Measurements from ENCODE around the gene PTER. TPM values are rescaled to one million over a fixed set of nuclear protein-coding genes. Genes with fewer than 3 reads are reported as not detected.

PTER gene
- 10 to 100 TPM; 13.1 to 16.0 (median 13.3) TPM for polyA plus RNA-seq

- Mint-ChIP-seq H3K4me1 (peaks cover 49 to 58% of the 10 kb centered on the region in 2 donors), H3K27ac (peak within 1 kb of the TSS; percentile 86 to 94 (median 88)), H3K4me3 (peak within 1 kb of the TSS; percentile 91 to 97 (median 95)), H3K27me3 (ENCODE audit: low read depth in 3 of 3) (peaks cover 0 to 3% (median 0%) of the 10 kb centered on the region in 3 donors), H3K36me3 (peaks cover 0 to 7% (median 0%) of the 10 kb centered on the region in 3 donors), H3K9me3 (no peaks in the 10 kb centered on the region)
- DNase-seq = peak; percentile 90 to 92 (median 91)
Measured at GRCh38 chr10:16436758-16437539, at the start of gene PTER. Gene PTER, plus strand, starts transcription at chr10:16437010. Its CDS starts 47,375 bp downstream, at chr10:16484385.

- H3K4me3 Mint-ChIP-seq = no peak overlapping the region
- no peak overlapping the region for H3K27ac Mint-ChIP-seq
- H3K9me3 Mint-ChIP-seq = no peaks in the 10 kb centered on the region
- H3K36me3 Mint-ChIP-seq = no peaks in the 10 kb centered on the region
- H3K27me3 Mint-ChIP-seq (ENCODE audit: low read depth in 3 of 3) = peaks cover 4 to 5% (median 4%) of the 10 kb centered on the region in 3 donors
- no peak for DNase-seq
- H3K4me1 Mint-ChIP-seq = no peaks in the 10 kb centered on the region
Measured at GRCh38 chr10:16392531-16393069, 44.2 kb upstream of the PTER start.

- Mint-ChIP-seq H3K27me3 (ENCODE audit: low read depth in 3 of 3) (peaks cover 4 to 7% (median 5%) of the 10 kb centered on the region in 3 donors), H3K27ac (no peak overlapping the region), H3K4me1 (no peaks in the 10 kb centered on the region), H3K9me3 (no peaks in the 10 kb centered on the region), H3K4me3 (no peak overlapping the region), H3K36me3 (peaks cover 0 to 3% (median 0%) of the 10 kb centered on the region in 3 donors)
- DNase-seq = no peak
Measured at GRCh38 chr10:16393271-16393858, 43.4 kb upstream of the PTER start.

GRCh38 chr10:16401416-16401815 lies 35.4 kb upstream of the PTER start:
- H3K36me3 Mint-ChIP-seq = peaks cover 0 to 3% (median 0%) of the 10 kb centered on the region in 3 donors
- no peak for DNase-seq
- H3K27ac Mint-ChIP-seq = no peak overlapping the region
- peaks cover 2 to 15% (median 8%) of the 10 kb centered on the region in 3 donors for H3K27me3 Mint-ChIP-seq (ENCODE audit: low read depth in 3 of 3)
- no peak overlapping the region for H3K4me3 Mint-ChIP-seq
- no peaks in the 10 kb centered on the region for H3K9me3 Mint-ChIP-seq
- H3K4me1 Mint-ChIP-seq = no peaks in the 10 kb centered on the region

GRCh38 chr10:16408379-16408778 lies 28.4 kb upstream of the PTER start:
- Mint-ChIP-seq H3K4me1 (no peaks in the 10 kb centered on the region), H3K4me3 (no peak overlapping the region), H3K27me3 (ENCODE audit: low read depth in 3 of 3) (peaks cover 2 to 5% (median 2%) of the 10 kb centered on the region in 3 donors), H3K27ac (no peak overlapping the region), H3K9me3 (no peaks in the 10 kb centered on the region), H3K36me3 (no peaks in the 10 kb centered on the region)
- DNase-seq = no peak

GRCh38 chr10:16417341-16417740 lies 19.5 kb upstream of the PTER start:
- no peak overlapping the region for H3K4me3 Mint-ChIP-seq
- H3K27me3 Mint-ChIP-seq (ENCODE audit: low read depth in 3 of 3) = peaks cover 0 to 5% (median 4%) of the 10 kb centered on the region in 3 donors
- H3K36me3 Mint-ChIP-seq = peaks cover 0 to 3% (median 0%) of the 10 kb centered on the region in 3 donors
- H3K27ac Mint-ChIP-seq = no peak overlapping the region
- no peaks in the 10 kb centered on the region for H3K9me3 Mint-ChIP-seq
- H3K4me1 Mint-ChIP-seq = no peaks in the 10 kb centered on the region
- DNase-seq = no peak

GRCh38 chr10:16423599-16423998 lies 13.2 kb upstream of the PTER start:
- Mint-ChIP-seq H3K27me3 (ENCODE audit: low read depth in 3 of 3) (peaks cover 4 to 6% (median 4%) of the 10 kb centered on the region in 3 donors), H3K27ac (no peak overlapping the region), H3K4me1 (no peaks in the 10 kb centered on the region), H3K4me3 (no peak overlapping the region), H3K36me3 (peaks cover 0 to 3% (median 0%) of the 10 kb centered on the region in 3 donors), H3K9me3 (no peaks in the 10 kb centered on the region)
- no peak for DNase-seq

GRCh38 chr10:16425449-16425848 lies 11.4 kb upstream of the PTER start:
- DNase-seq = no peak
- peaks cover 2 to 4% (median 3%) of the 10 kb centered on the region in 3 donors for H3K27me3 Mint-ChIP-seq (ENCODE audit: low read depth in 3 of 3)
- no peaks in the 10 kb centered on the region for H3K9me3 Mint-ChIP-seq
- no peaks in the 10 kb centered on the region for H3K36me3 Mint-ChIP-seq
- H3K4me1 Mint-ChIP-seq = no peaks in the 10 kb centered on the region
- no peak overlapping the region for H3K27ac Mint-ChIP-seq
- H3K4me3 Mint-ChIP-seq = no peak overlapping the region

GRCh38 chr10:16429539-16429938 lies 7.3 kb upstream of the PTER start:
- no peak overlapping the region for H3K4me3 Mint-ChIP-seq
- no peaks in the 10 kb centered on the region for H3K4me1 Mint-ChIP-seq
- no peaks in the 10 kb centered on the region for H3K36me3 Mint-ChIP-seq
- peaks cover 0 to 4% (median 0%) of the 10 kb centered on the region in 3 donors for H3K27me3 Mint-ChIP-seq (ENCODE audit: low read depth in 3 of 3)
- no peak overlapping the region for H3K27ac Mint-ChIP-seq
- DNase-seq = no peak
- H3K9me3 Mint-ChIP-seq = no peaks in the 10 kb centered on the region

GRCh38 chr10:16436367-16436757 lies 448 bp upstream of the PTER start:
- peak overlapping the region; percentile 91 to 97 (median 95) for H3K4me3 Mint-ChIP-seq
- H3K27ac Mint-ChIP-seq = peak overlapping the region; percentile 86 to 94 (median 88)
- peaks cover 45 to 53% of the 10 kb centered on the region in 2 donors for H3K4me1 Mint-ChIP-seq
- peaks cover 0 to 3% (median 0%) of the 10 kb centered on the region in 3 donors for H3K27me3 Mint-ChIP-seq (ENCODE audit: low read depth in 3 of 3)
- no peak for DNase-seq
- H3K9me3 Mint-ChIP-seq = no peaks in the 10 kb centered on the region
- H3K36me3 Mint-ChIP-seq = peaks cover 0 to 5% (median 0%) of the 10 kb centered on the region in 3 donors

GRCh38 chr10:16437540-16437894 lies 707 bp downstream of the PTER start:
- H3K36me3 Mint-ChIP-seq = peaks cover 0 to 7% (median 0%) of the 10 kb centered on the region in 3 donors
- peaks cover 54 to 64% of the 10 kb centered on the region in 2 donors for H3K4me1 Mint-ChIP-seq
- no peak for DNase-seq
- H3K27me3 Mint-ChIP-seq (ENCODE audit: low read depth in 3 of 3) = peaks cover 0 to 3% (median 0%) of the 10 kb centered on the region in 3 donors
- H3K27ac Mint-ChIP-seq = peak overlapping the region; percentile 73 to 94 (median 88)
- peak overlapping the region; percentile 91 to 97 (median 95) for H3K4me3 Mint-ChIP-seq
- H3K9me3 Mint-ChIP-seq = no peaks in the 10 kb centered on the region

GRCh38 chr10:16439295-16439694 lies 2.5 kb downstream of the PTER start:
- Mint-ChIP-seq H3K9me3 (no peaks in the 10 kb centered on the region), H3K4me3 (peak overlapping the region; percentile 0 to 58 (median 32)), H3K36me3 (peaks cover 0 to 7% (median 0%) of the 10 kb centered on the region in 3 donors), H3K27me3 (ENCODE audit: low read depth in 3 of 3) (peaks cover 0 to 3% (median 0%) of the 10 kb centered on the region in 3 donors), H3K4me1 (peaks cover 66 to 77% of the 10 kb centered on the region in 2 donors), H3K27ac (peak overlapping the region in 5 of 6 donors; percentile 4 to 82 (median 78))
- DNase-seq = no peak

GRCh38 chr10:16440396-16441133 lies 3.8 kb downstream of the PTER start:
- Mint-ChIP-seq H3K4me1 (peaks cover 72 to 83% of the 10 kb centered on the region in 2 donors), H3K4me3 (peak overlapping the region in 2 of 5 donors; percentile 52 to 57)
- no peak for DNase-seq

More at GRCh38 chr10:16440396-16441133, 3.8 kb downstream of the PTER start:
- Mint-ChIP-seq H3K27me3 (ENCODE audit: low read depth in 3 of 3) (peaks cover 0 to 3% (median 0%) of the 10 kb centered on the region in 3 donors), H3K27ac (peak overlapping the region in 5 of 6 donors; percentile 19 to 73 (median 49)), H3K9me3 (no peaks in the 10 kb centered on the region), H3K36me3 (peaks cover 0 to 7% (median 0%) of the 10 kb centered on the region in 3 donors)
